TTC549 (cell line): Measurements from ENCODE around the gene SLC25A25.
"Not testable (repeated sequence)": the region's sequence is repeated elsewhere in the genome, so short reads cannot be mapped to it uniquely, and the experiment has no call there.

Source experiments
- FAIRE-seq: peaks from 2 replicates; lab custom pipeline; 2012; peaks lifted over from hg19 to GRCh38; lab: Jason Lieb, UNC

Gene SLC25A25

GRCh38 chr9:128124873-128125579 lies 57.0 kb downstream of the SLC25A25 start:
- FAIRE-seq: no peak

GRCh38 chr9:128125580-128126354 lies 57.7 kb downstream of the SLC25A25 start:
- FAIRE-seq: no peak

GRCh38 chr9:128127568-128127989 lies 59.5 kb downstream of the SLC25A25 start, which contains the start of gene PTGES2:
PTGES2 (minus strand) TSS chr9:128127729; CDS start chr9:128127717, 12 bp downstream.
- FAIRE-seq: no peak

GRCh38 chr9:128127990-128128835 lies 60.2 kb downstream of the SLC25A25 start:
- FAIRE-seq: no peak

GRCh38 chr9:128128836-128129590 lies 61.0 kb downstream of the SLC25A25 start:
- FAIRE-seq: no peak

GRCh38 chr9:128129976-128130590 lies 62.1 kb downstream of the SLC25A25 start:
- not testable (repeated sequence) for FAIRE-seq

- FAIRE-seq: not testable (repeated sequence)
These were observed 62.6 kb downstream of the SLC25A25 start for GRCh38 chr9:128130651-128131050.

- not testable (repeated sequence) for FAIRE-seq
These were observed 63.3 kb downstream of the SLC25A25 start for GRCh38 chr9:128131346-128131745.

- not testable (repeated sequence) for FAIRE-seq
These were observed 64.1 kb downstream of the SLC25A25 start for GRCh38 chr9:128132139-128132538.

GRCh38 chr9:128135561-128135960 lies 67.5 kb downstream of the SLC25A25 start:
- not testable (repeated sequence) for FAIRE-seq

GRCh38 chr9:128136816-128137793 lies 69.1 kb downstream of the SLC25A25 start:
- no peak for FAIRE-seq

GRCh38 chr9:128138001-128138400 lies 70.0 kb downstream of the SLC25A25 start:
- FAIRE-seq: no peak

- FAIRE-seq: no peak
These were observed 71.6 kb downstream of the SLC25A25 start for GRCh38 chr9:128139621-128140020.

GRCh38 chr9:128141604-128142003 lies 73.6 kb downstream of the SLC25A25 start:
- FAIRE-seq: no peak

GRCh38 chr9:128142061-128142460 lies 74.0 kb downstream of the SLC25A25 start:
- FAIRE-seq: no peak

- FAIRE-seq: no peak
These were observed 74.6 kb downstream of the SLC25A25 start for GRCh38 chr9:128142596-128142995.

GRCh38 chr9:128143525-128144238 lies 75.7 kb downstream of the SLC25A25 start:
- no peak for FAIRE-seq

- FAIRE-seq: no peak
These were observed 76.5 kb downstream of the SLC25A25 start for GRCh38 chr9:128144239-128145181.
